Lung microvascular endothelial cell (primary cell): ENCODE data around the gene NT5DC2. TPM values are rescaled to one million over a fixed set of nuclear protein-coding genes. Genes with fewer than 3 reads are reported as not detected.

Experiments
- DNase-seq, 2 donors: peaks; one replicate each; pipeline versions ENCODE4 v3.0.0 to v3.0.0-alpha.2; 2010; ENCODE audit warnings: low read depth in 2 of 2
- total RNA-seq: library from RNA; depleted of rRNA; stranded (reverse); fragments of >200 nt; gene quantifications from 2 replicates; pipeline ENCODE4 v1.2.1, GENCODE V29; 2014

NT5DC2 gene
- total RNA-seq, 1 donor from 2014 or later = 28.4 TPM

- no peak for DNase-seq
Measured at GRCh38 chr3:52511509-52511908, 22.1 kb downstream of the NT5DC2 start.

GRCh38 chr3:52509753-52510328 lies 23.8 kb downstream of the NT5DC2 start:
- no peak for DNase-seq

GRCh38 chr3:52507359-52507758 lies 26.3 kb downstream of the NT5DC2 start:
- DNase-seq = peak; percentile 20 to 37

DNA sequence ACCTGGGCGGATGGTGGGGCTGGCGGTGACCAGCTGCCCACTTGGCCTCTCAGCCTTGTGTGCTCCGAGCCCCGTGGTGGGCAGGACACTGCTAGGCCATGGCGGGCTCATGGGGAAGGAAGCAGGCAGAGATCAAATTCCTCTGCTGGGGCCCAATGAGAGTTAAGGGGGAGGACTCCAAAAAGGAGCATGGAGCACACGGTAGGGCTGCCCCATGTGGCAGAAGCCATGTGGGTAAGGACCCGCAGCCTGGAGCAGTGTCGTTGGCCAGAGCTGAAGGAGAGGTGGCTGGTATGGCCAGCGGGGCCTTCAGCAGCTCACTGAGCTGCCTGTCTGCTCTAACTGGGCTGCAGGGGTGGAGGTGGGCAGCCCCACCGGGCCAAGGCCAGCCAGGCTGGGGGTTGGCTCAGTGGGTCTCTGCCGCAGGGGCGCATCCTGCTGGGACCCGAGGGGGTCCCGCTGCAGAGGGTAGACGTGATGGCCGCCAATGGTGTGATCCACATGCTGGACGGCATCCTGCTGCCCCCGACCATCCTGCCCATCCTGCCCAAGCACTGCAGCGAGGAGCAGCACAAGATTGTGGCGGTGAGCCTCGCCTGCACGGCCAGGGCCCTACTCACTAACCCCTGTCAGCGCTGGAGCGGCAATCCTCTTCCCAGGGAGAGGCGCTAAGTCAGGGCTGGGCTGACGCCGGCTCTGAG lies 27.2 kb downstream of the NT5DC2 start:
- DNase-seq = no peak

- no peak for DNase-seq
Measured at GRCh38 chr3:52504977-52505376, 28.7 kb downstream of the NT5DC2 start.

DNA sequence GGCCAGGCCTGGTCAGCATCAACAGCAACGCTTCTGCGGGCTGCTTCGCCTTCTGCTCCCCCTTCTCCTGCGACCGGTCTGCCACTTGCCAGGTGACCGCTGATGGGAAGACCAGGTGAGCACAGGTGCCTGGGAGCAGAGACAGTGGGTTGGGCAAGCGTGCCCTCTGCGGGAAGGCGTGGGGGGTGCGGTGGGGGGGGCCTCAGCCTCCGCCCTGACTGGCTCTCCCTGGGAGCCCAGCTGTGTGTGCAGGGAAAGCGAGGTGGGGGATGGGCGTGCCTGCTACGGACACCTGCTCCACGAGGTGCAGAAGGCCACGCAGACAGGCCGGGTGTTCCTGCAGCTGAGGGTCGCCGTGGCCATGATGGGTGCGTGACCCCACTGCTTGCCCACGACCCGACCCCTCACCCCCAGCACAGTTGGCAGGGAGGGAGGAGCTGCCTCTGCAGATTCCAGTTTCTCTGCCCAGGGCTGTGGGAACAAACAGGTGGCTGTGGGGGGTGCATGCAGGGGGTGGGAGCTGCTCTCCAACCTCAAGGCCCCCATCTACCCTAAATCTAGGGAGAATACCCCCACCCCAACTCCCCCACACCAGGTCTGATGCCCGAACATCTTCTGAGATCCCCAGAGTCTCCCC lies 29.8 kb downstream of the NT5DC2 start:
- DNase-seq = no peak

GRCh38 chr3:52502808-52503350 lies 30.8 kb downstream of the NT5DC2 start:
- no peak for DNase-seq

GRCh38 chr3:52502001-52502400 lies 31.7 kb downstream of the NT5DC2 start:
- no peak for DNase-seq

GRCh38 chr3:52501046-52501445 lies 32.6 kb downstream of the NT5DC2 start:
- DNase-seq = no peak

- DNase-seq = peak in 1 of 2 donors; percentile 37
Measured at GRCh38 chr3:52498137-52499054, 35.3 kb downstream of the NT5DC2 start.

- peak; percentile 85 to 88 for DNase-seq
Measured at GRCh38 chr3:52495777-52496602, 37.7 kb downstream of the NT5DC2 start.

DNA sequence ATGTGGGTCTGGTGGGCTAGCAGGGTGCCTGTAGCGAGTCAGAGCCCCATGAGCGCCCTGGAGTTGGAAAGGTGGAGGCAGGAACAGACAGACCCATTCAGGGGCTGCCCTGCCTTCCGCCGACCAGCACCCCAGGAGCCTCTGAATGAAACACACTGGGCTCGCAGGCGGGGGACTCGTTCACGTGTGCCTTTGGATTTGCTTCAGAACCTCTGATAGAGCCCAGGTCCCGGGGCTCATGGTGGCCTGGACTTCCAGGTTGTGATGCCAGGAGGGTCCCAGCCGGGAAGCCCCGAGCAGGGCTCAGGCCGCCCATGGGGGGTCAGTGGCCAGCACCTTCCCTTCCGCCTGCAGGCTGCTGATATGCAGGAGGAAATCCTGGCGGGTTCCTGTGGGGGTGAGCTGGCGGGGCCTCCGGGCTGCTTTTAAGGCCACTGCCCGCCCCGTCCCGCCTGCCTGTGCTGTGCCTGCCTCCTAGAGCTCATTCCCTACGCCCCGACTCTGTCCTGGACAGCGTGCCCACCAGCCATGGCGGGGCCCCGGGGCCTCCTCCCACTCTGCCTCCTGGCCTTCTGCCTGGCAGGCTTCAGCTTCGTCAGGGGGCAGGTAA lies 38.7 kb downstream of the NT5DC2 start, which contains the start of gene STAB1:
STAB1 (plus strand) TSS at position 453 of the 610 bp plus-strand sequence; CDS start at position 529, 76 bp downstream.
- DNase-seq = peak; percentile 92 to 98

- no peak for DNase-seq
Measured at GRCh38 chr3:52494445-52494844, 39.2 kb downstream of the NT5DC2 start.

GRCh38 chr3:52493232-52494017 lies 40.2 kb downstream of the NT5DC2 start:
- no peak for DNase-seq

GRCh38 chr3:52492059-52492458 lies 41.6 kb downstream of the NT5DC2 start:
- no peak for DNase-seq

- peak; percentile 81 to 96 for DNase-seq
Measured at GRCh38 chr3:52490939-52491526, 42.6 kb downstream of the NT5DC2 start.

DNA sequence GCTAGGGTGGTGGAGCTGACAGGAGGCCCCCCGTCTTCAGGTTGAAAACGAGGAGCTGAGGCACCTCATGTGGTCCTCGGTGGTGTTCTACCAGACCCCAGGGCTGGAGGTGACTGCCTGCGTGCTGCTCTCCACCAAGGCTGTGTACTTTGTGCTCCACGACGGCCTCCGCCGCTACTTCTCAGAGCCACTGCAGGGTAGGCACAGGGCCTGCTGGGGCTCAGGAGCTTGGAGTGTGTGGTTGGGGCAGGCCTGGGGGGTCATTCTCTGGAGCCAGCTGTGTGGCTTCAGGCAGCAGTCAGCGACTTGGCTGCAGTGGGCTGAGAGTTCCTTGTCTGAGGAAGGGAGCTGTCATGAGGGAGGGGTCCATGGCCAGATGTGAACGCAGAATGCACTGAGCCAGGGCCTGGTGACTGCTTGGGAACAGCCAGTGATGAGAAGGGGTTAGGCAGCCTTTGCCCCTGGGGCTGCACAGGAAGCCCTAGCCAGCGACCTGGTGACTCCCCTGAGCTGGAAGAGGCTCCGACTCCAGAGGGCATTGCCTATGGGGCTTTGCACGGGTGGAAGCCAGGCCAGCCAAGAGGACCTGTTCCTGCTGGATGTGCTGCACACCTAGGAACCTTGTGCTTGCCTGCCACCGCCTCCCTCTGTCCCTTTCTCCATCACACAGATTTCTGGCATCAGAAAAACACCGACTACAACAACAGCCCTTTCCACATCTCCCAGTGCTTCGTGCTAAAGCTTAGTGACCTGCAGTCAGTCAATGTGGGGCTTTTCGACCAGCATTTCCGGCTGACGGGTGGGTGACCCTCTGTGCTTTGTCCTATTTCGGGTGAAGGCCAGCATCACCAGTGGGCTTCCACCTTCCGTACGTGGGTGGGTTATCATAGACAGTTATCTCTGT lies 43.4 kb downstream of the NT5DC2 start:
- peak in 1 of 2 donors; percentile 16 for DNase-seq

DNA sequence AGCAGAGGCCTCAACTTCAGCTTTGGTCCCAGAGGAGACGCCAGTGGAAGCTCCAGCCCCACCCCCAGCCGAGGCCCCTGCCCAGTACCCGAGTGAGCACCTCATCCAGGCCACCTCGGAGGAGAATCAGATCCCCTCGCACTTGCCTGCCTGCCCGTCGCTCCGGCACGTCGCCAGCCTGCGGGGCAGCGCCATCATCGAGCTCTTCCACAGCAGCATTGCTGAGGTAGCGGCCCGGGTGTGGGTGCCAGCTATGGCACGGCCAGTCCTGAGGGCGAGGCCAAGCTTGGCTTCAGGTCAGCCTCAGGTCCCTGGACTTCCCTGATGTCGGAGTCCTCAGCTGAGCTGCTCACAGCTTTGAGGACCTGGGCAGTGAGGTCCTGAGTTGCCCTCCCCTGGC lies 44.2 kb downstream of the NT5DC2 start:
- DNase-seq = no peak
